GM18519 (cell line): Measurements from ENCODE around the gene NHSL1.

Experiments used
- ATAC-seq: cut with Tn5 transposase; IDR thresholded peaks from one replicate; pipeline ENCODE4 v1.9.1; 2021; ENCODE audit warnings: mild to moderate bottlenecking, moderate library complexity; ENCODE audit not compliant: unreplicated experiment, low FRiP score

The NHSL1 gene

DNA sequence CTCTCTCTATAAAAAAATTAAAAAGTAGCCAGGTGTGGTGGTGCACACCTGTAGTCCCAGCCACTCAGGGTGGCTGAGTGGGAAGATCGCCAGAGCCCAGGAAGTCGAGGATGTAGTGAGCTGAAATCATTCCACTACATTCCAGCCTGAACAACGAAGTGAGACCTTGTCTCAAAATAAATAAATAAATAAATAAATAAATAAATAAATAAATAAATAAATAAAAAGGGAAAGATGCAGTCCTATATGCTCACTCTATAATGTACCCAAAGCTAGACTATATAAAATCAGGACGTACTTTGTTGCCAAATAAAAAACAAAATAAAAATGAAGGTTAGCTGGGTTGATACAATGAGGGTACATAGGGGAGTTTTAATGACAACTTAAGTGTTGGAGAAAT, 26.1 kb upstream of the NHSL1 start:
- no peak for ATAC-seq

- ATAC-seq, result no peak
Measured at GRCh38 chr6:138524526-138524925, 25.2 kb upstream of the NHSL1 start.

DNA sequence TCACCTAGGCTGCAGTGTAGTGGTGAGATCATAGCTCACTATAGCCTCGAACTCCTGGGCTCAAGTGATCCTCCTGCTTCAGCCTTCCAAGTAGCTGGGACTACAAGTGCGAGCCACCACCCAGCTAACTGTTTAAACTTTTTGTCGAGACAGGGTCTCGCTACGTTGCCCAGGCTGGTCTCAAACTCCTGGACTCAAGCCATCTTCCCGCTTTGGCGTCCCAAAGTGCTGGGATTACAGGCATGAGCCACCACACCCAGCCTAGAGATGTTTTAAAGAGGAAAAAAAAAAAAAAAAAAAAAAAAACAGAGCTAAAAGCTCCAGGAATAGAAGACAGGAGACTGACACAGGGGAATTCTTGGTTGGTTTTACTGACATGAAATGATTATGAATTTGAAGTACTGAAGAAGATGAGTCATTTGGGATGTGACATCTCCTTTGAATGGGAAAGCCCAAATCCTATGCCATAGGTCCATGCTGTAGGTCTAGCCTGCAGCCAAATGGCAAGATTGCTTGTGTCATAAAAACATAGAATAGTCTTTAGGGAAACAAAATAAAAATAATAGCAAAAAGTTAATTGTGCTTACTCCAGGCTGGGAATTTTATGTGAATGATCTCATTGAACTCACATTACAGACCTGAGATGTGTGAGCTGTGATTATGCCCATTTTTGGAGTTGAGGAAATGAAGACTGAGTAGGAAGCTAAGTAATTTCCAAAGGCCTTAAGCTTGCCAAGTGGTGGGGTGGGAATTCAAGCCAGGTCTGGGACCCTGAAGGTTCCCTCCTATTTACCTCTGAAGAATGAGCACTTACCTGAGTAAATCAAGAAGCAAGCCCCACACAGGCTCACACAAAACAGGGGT, 24.3 kb upstream of the NHSL1 start:
- no peak for ATAC-seq

DNA sequence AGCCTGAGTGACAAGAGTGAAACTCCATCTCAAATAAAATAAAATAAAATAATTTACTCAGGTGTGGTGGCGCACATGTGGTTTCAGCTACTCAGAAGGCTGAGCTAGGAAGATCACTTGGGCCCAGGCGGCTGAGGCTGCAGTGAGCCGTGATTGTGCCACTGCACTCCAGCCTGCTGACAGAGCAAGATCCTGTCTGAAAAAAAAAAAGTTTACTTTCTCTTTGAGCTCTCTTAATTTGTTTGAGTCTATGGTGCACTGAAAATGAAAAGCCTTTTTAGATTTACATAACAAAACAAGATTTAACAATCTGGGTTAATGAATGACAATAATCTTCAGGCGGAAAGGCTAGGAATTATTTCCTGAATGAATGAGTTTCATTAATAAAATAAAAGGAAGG, 23.3 kb upstream of the NHSL1 start:
- ATAC-seq, result no peak

- no peak for ATAC-seq
Measured at GRCh38 chr6:138521790-138522189, 22.5 kb upstream of the NHSL1 start.

- no peak for ATAC-seq
Measured at GRCh38 chr6:138520463-138520862, 21.2 kb upstream of the NHSL1 start.

DNA sequence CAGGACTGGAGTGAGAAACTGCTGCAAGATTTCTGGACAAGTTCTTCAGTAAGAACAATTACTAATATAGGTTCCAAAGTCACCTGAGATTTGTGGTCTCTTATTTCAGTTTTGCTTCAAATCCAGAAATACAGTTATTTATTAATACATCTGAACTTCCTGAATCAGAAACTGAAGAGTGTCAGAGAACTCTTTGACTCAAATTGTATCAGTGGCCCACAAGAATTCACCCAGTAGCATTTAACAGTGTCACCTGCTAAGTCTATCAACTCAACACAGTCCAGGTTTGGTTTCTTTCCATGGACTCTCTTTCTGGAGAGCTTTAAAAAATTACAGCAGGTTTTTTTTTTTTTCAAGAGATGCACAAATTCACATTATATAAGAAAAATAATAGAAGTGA, 18.8 kb upstream of the NHSL1 start:
- ATAC-seq, result no peak

DNA sequence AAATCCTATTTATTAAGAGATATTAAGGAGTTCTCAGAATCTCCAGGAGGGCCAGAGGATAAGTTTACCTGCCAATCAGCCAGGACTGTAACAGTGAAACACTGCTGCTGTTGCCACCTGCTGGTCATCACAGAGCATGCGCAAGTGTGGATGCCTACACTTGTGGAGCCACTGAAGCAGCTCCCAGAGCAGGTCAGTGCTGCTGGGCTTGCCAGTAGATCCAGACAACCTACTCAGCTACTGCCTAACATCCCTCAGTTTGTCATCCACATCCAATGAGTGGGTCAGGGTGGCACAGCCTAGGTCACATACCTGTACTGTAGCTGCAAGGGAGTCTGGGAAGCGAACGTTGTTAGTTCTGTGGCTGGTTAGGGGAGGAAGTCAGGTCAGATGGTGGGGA, 18.3 kb upstream of the NHSL1 start:
- ATAC-seq, result peak; percentile 86

DNA sequence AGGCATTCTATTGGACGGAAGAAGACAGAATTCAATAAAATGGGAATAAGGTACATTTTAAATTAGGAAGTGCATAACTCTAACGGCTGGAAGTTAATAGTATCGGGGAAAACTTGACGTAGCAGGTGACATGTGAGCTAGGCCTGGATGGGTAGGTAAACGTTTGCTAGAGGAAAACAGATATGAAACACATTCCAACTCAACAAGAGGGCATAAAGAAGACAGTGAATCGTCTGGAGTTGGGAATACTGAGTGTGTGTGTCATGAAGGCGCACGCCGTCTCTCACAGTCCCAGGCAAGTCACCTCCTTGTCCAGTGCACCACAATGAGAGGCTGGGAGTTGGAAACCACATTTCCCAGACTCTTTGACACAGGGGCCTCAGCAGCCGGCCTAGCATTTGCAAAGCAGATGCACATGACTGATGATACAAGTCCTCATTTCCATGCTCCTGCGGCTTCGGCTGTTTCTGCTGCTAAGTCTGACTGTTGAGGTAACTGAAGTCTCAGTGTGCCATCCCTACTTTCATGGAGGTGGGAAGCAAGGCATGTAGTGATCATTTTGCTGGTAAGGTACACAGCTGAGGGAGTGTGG, 16.5 kb upstream of the NHSL1 start:
- no peak for ATAC-seq

DNA sequence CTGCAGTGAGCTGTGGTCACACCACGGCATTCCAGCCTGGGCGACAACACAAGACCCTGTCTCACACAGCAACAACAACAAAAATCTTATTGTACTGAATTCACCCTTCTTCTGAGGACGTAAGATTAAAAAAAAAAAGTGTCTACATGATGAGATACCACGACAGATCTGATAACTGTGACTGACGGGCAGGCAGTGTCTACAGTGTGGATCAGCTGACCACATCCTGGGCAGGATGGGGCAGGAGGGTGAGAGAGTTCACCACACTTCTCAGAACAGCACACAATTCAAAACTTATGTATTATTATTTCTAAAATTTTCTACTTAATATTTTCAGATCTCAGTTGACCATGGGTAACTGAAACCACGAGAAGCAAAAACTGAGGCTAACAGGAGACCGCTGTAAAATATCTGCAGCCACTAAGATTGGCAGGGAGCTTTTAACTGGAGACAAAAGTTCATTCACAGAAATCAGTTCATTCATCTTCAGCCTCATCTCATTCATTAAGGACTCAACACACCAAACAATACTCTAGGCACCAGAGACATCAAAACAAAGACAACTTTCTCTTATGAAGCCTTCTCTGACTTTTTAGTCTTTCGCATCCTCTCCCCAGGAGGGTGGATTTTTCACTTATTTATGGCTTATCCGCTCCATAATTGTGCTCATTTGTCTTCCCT, 15.7 kb upstream of the NHSL1 start:
- ATAC-seq, result no peak

GRCh38 chr6:138512609-138513008, 13.3 kb upstream of the NHSL1 start:
- no peak for ATAC-seq

GRCh38 chr6:138510093-138510492, 10.8 kb upstream of the NHSL1 start:
- ATAC-seq, result no peak

DNA sequence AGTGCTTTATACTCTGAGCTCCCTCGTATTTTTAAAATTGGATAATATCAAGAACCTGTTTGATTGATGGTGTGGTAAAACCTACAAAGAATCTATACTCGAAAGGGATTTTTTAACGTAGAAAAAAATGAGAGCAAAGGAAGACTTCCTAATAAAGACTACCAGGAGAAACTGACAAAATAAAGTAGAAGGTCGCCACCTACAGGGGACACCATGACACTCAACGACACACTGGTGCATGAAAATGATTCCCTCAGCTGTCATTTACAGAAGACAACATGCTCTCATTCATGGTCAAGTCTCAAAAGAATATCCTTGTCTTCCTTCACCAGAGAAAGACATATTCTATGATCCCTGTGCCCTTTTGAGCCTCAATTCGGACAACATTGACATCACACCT, 10.1 kb upstream of the NHSL1 start:
- no peak for ATAC-seq

DNA sequence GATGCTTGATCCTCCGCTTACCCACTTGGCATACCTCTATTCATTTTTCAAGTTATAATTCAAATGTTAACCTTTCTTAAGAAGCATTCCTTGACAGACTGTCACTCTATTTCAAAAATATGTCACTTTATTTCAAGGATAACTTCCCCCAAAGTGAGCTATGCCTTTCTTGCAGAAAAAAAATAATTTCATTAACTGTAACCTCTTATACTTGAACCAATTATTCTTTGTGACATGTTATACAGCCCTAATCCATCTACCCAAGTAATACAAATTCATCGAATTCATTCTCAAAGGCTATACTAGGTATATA, 9.3 kb upstream of the NHSL1 start:
- ATAC-seq, result no peak

DNA sequence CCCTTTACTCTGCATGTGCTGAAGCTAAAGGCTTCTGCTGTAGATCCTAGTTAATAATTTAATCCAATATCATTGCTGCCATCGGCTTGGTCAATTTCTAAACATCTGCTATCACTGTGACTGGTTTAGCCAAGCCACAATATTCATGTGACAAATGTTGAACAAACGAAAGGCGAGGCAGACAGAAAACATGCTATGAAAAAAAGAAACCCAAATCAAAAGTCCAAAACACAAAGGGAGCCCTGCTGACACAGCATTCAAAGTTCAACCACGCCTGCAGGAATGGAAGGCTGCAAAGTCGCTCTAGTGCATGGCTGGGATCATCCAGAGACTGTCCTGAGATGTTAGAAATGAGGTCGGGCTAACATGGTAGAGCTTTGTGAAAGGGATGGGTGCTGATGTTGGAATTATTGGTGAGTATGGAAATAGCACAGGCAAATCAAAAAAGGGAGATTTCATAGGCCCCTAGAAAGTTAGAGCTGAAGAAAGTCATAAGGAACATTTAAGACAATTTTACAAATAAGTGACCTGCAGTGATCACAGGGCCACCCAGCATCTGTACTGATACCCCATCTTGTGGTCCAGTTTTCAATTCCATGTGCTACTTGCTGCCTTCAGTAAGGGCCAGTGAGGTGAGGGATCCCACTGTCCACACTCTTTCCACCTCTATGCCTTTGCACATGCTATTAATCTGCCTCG, 8.8 kb upstream of the NHSL1 start:
- ATAC-seq, result no peak

- ATAC-seq, result no peak
Measured at GRCh38 chr6:138504764-138505689, 5.7 kb upstream of the NHSL1 start.

DNA sequence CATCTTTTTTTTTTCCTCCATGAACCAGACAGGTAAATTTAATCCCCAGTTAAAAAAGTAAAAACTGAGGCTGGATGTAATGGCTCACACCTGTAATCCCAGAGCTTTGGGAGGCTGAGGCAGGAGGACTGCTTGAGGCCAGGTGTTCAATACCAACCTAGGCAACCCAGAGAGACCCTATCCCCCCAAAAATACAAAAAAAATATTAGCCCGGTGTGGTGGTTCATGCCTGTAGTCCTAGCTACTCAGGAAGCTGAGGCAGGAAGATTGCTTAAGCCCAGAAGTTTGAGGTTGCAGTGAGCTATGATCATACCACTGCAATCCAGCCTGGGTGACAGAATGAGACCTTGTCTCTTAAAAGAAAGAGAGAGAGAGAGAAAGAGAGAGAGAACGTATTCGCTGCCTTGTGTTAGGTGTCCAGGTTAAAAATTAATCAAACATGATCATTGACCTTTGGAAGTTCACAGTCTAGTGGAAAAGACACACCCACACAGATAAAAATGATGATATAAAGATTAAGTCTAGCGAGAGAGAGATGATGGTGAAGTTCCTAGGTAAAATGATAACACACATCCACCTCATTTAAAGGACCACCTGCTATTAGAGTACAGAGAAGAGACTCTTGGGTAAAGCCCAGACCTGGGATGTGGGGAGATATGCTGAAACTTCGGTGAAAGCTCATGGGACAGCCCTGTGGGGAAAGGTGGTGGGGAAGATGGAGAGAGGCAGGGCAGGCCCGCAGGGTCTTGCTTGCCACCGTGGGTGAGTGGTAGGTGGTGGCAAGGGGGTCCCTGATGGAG, 4.8 kb upstream of the NHSL1 start:
- no peak for ATAC-seq

DNA sequence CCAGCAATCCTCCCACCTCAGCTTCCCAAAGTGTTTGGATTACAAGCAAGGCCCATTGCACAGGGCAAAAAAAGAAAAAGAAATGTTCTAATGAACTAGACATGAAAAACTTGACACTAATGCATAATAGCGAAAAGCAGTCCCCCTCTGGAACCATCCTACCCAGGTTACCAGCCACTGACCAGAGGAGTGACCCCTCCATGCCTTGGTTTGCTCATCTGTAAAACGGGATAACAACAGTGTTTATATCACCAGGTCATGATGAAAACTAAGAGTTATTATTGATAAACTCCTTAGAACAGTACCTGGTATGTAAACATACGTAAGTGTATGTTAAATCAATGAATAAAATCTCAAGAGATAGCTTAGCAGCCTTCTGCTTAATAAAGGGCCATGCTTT, 3.3 kb upstream of the NHSL1 start:
- no peak for ATAC-seq

DNA sequence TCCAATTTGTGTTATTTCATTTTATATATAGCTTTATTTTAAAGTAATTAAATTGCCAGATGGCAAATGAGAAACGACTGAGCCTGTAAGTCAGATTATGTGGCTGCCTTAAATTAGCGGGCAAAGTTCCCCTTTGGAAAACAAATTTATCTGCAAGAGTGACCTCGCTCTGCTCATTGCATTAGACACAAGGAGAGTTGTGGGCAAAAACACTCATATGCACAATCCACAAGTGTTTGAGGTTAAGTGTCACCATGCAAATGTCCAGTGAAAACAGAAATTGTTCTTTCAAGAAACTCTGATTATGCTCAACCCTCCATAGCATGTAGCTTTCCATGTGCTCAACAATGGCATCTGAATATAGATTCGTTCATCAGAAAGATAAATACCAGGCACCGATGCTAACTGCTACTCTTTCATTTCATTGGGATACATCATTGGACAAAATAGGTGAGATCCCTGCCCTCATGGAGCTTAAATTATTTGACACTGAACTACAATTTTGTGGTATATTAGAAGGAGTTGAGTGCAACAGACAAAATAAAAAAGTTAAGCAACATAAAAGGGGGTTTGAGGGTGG, 1.7 kb upstream of the NHSL1 start:
- no peak for ATAC-seq
